ENCODE measurements around the gene ACTG1.

ACTG1 gene

DNA sequence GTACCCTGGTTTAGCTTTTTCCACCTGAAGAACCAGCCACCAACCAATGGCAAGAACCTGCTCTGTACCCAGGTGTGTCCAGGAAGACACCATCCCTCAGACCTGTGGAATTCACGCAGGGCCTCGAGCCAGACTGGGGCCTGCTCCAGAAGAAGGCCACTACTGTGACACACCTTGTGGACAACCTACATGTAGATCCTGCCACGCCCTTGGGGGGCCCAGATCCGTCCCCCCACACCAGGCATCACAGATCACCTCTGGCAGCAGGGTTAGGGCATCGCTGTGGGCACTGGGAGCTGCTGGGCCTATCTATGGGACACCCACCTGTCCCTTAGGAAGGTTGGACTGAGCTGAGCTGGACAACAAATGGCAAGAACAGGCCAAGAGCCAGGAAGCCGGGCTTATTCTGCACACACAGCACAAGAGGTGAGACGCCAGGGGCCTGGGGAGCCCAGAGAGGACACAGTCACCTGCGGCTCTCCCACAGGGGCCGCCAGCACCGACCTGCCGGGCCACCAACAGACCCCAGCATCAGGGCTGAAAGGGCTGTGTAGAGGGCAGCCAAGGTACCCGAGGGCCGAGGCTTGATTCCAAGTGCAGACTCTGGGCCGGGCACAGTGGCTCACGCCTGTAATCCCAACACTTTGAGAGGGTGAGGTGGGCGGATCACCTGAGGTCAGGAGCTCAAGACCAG, 31.8 kb upstream of the ACTG1 start:
- no peak for DNase-seq

DNA sequence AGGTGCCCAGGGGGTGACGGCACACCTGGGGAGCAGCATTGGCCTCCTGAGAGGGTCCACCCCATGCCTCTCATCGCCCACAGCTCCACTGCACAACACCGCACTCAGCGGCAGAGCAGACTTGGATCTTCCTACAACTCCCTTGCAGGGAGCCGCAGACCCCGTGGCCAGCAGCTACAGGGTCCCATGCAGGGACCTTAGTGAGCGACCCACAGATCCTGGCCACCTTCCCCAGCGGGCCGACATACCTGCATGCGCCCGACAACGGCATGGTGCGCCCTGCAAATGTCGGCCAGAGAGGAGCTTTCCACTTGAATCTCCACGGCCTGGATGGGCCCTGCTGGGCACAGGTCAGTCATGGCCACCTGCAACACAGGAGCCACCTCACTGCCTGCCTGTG, 31.2 kb upstream of the ACTG1 start:
- DNase-seq = no peak

- DNase-seq = no peak
Measured at GRCh38 chr17:81543339-81543675, 30.7 kb upstream of the ACTG1 start.

- no peak for DNase-seq
Measured at GRCh38 chr17:81542431-81543338, 30.1 kb upstream of the ACTG1 start.

- DNase-seq = no peak
Measured at GRCh38 chr17:81541123-81541522, 28.5 kb upstream of the ACTG1 start.

DNA sequence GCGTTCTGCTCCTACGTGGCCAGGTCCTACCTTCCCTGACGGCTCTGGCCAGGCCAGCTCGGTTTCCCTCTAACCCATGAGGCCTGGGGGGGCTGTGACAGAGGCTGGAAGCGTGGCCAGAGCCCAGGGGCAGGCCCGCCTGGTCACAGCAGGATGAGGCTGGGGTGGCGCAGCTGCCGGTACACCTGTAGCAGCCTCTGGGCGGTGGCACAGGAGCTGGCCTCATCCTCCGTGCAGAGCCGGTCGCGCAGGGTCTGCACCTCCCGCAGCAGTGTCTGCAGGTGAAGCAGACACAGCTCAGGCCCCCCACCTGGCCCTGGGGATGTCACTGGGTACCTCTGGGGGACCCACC, 28.1 kb upstream of the ACTG1 start:
- no peak for DNase-seq

GRCh38 chr17:81539961-81540675, 27.5 kb upstream of the ACTG1 start:
- DNase-seq = no peak

DNA sequence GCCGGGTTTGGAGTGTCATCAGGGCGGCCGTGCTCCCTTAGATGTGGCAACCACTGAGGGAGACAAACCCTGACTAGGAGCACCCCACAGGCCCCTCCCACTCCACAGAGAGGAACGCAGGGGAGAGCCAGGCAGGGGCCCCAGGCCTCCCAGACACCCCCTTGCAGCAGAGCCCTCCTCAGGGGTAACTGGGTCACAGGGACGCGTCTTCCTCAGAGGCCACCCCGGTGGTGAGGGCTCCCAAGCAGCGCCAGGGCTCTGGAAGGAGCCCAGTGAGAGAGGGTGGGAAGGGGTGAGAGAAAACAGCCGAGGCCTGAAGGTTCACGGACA, 26.9 kb upstream of the ACTG1 start:
- no peak for DNase-seq

DNA sequence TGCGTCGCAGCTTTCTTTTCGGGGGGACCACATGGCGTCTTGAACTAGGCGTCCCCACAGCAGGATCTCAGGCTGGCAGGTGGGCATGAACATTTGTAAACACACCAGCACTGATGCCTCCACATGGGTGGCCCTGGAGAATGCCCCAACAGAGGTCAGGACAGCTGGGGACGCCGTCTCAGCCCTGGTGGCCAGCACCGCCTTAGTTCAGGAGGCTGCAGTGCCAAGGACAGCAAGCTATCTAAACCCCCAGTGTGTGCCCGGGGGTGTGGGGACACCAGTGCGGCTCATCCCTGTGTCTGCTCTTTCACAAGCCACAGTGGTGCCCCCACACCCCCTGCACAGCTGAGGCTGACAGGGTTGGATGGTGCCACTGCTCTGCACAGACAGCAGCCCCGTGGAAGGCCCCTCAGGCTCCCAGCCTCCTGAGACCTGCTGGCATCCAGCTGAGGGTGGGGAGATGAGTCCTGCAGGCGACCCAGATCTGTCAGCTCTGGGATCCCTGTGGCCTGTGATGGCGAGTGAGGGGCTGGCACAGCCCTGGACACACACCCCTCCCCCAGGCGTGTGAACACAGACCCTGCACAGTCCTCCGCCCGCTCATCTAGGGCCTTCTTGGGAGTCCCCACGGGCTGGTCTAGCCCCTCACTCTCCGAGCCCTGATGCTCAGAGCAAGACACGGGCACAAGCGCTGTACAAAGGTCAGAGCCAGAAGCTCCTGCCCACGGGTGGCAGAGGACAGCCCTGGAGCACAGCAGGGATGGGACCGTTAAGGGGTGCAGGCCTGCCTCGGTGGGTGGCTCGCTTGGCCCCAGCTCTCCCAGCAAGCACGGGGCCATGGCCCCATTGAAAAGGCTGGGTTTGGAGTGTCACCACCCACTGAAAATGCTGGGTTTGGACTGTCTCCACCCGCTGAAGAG, 26.3 kb upstream of the ACTG1 start:
- no peak for DNase-seq

- DNase-seq = peak; percentile 88
Measured at GRCh38 chr17:81537856-81538555, 25.4 kb upstream of the ACTG1 start.

DNA sequence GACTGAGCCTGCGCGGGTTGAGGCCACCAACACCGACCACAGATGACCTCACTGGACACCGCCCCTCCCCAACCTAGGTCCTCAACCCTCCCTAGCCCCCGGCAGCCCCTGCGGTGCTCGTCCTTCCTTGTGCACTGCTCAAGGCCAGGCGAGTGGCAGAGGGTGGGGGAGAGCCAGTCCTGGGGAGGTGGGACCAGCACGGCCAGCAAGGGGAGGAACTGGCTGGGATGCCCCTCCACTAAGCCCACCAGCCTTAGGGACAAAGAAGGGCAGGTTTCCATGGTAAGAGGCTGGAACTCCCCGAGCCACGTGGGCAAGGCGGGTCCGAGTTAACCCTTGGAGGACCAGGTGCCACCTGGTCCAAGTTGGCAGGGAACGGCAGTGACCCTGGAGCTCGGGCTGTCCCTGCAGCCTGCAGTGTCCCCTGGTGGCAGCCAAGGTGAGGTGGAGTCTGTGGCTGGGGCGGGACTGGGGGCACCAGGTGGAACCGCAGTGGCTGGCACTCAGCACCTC, 24.8 kb upstream of the ACTG1 start:
- DNase-seq = peak; percentile 72

DNA sequence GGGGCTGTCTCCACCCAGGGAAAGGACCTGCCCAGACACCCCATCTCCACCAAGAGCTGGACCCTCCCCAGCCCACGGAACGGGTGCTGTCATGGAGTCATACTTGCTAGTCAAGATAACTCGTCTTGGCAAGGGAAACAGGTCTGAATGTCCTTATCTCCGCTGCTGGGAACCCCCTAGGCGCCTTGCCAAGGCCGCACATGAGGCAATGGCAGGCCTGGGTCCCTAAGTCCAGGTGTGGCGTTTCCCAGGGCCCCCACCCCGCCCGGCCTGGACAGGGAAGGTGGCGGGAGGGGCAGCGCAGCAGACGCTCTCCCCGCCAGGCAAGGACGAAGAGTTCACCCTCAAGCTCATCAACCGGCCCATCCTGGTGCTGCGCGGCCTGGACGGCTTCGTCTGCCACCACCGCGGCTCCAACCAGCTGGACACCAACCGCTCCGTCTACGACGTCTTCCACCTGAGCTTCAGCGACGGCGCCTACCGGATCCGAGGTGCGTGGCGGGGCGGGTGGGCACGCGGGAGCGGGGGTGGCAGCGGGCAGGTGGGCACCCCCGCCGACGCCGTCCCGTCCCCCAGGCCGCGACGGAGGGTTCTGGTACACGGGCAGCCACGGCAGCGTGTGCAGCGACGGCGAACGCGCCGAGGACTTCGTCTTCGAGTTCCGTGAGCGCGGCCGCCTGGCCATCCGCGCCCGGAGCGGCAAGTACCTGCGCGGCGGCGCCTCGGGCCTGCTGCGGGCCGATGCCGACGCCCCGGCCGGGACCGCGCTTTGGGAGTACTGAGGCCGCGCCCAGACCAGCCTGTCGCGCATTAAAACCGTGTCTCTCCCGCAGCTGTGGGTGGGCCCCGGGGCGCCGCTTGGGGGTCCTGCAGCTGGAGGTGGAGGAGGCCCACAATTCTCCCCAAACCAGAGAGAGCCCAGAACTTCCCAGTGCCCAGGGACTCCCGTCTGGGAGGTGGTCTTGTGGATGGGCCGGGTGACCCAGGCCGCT, 24.0 kb upstream of the ACTG1 start:
- no peak for DNase-seq

GRCh38 chr17:81535480-81536298, 23.1 kb upstream of the ACTG1 start:
- DNase-seq = no peak

- no peak for DNase-seq
Measured at GRCh38 chr17:81535007-81535328, 22.4 kb upstream of the ACTG1 start.

- no peak for DNase-seq
Measured at GRCh38 chr17:81534157-81535006, 21.8 kb upstream of the ACTG1 start.

DNA sequence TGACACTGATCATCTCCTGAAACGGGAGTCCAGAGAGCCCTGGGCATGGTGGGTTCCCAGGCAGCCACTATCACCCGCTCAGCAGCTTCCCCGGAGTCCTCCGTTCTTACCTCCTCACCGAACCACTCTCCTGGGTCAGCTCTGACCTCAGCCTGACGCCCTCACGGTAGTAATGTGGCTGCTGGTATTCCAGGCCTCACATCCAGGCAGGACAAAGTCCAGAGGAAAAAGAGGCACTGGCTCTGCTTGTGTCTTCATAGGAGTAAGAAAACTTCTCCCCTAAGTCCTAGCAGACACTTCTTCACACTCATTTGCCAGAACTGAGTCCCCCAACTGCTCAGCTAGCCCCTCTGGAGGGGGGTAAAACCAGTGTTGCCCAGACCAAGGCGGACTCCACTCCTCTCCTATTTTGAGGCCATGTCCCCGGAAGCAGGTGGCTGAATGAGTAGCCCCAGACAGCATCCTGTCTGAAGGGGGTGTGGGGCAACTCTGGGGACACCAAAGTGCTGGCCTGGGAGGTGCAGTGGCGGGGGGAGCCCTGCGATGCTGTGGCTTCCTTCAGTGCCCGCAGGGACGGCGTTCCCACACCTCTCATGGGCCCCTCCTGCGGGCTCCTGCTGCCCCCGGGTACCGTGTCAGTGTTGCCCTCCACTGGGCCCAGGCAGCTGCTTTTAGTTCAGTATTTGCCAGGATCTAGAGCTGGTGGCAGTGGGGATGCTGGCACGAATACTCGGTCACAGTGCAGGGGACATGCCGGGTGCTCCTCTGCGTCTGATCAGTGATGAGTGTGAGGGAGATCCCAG, 20.9 kb upstream of the ACTG1 start:
- no peak for DNase-seq

- DNase-seq = no peak
Measured at GRCh38 chr17:81532490-81533287, 20.1 kb upstream of the ACTG1 start.

All from NCI-H2171 (cell line).